ENCODE measurements around the gene GNG14.

DNA sequence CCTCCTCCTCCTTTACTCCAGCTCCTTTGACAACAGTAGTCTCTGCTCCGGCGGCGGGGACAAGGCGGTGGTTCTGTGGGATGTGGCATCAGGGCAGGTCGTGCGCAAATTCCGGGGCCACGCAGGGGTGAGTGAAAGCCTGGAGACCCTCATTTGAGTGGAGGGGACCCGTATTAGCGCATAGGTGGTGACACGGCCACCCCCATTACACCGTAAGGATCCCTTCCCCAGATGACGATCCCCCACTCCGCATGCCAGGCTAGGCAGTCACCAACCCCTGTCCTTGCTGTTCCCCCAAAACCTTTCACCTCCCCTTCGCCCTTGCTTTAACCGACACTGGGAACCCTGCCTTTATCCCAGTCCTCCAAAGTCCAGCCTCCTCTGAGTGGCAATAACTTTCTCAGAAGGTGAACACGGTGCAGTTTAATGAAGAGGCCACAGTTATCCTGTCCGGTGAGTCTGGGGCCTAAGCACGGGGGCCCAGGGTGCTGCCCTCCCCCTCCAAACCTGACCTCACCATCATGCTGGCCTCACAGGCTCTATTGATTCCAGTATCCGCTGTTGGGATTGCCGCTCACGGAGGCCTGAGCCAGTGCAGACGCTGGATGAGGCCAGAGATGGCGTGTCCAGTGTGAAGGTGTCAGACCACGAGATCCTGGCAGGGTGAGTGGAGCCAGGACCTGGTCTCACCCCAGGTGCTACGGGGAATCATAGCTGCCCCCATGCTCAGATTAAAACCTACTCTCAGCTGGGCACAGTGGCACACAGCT is 17.5 kb upstream of the GNG14 start:
- TF ChIP-seq, protein P1, sequence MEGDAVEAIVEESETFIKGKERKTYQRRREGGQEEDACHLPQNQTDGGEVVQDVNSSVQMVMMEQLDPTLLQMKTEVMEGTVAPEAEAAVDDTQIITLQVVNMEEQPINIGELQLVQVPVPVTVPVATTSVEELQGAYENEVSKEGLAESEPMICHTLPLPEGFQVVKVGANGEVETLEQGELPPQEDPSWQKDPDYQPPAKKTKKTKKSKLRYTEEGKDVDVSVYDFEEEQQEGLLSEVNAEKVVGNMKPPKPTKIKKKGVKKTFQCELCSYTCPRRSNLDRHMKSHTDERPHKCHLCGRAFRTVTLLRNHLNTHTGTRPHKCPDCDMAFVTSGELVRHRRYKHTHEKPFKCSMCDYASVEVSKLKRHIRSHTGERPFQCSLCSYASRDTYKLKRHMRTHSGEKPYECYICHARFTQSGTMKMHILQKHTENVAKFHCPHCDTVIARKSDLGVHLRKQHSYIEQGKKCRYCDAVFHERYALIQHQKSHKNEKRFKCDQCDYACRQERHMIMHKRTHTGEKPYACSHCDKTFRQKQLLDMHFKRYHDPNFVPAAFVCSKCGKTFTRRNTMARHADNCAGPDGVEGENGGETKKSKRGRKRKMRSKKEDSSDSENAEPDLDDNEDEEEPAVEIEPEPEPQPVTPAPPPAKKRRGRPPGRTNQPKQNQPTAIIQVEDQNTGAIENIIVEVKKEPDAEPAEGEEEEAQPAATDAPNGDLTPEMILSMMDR (conservative IDR thresholded peaks at IDR 0.05; ENCODE audit: low read depth in 2 of 2), result no peak
- no peak for TF ChIP-seq CREB1 (CRISPR knock-in tag; IDR thresholded peaks at IDR 0.05; ENCODE audit: low read depth)
- TF ChIP-seq, protein P2, sequence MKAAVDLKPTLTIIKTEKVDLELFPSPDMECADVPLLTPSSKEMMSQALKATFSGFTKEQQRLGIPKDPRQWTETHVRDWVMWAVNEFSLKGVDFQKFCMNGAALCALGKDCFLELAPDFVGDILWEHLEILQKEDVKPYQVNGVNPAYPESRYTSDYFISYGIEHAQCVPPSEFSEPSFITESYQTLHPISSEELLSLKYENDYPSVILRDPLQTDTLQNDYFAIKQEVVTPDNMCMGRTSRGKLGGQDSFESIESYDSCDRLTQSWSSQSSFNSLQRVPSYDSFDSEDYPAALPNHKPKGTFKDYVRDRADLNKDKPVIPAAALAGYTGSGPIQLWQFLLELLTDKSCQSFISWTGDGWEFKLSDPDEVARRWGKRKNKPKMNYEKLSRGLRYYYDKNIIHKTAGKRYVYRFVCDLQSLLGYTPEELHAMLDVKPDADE (IDR thresholded peaks at IDR 0.05), result no peak
- TF ChIP-seq EZH2phosphoT487 (IDR thresholded peaks at IDR 0.05; ENCODE audit: unreplicated experiment), result no peak
- TF ChIP-seq EZH2 (IDR thresholded peaks at IDR 0.05; ENCODE audit: low read depth, unreplicated experiment), result no peak
- no peak for TF ChIP-seq POLR2AphosphoS5 (IDR thresholded peaks at IDR 0.05; ENCODE audit: low read depth)
- TF ChIP-seq, protein P3, sequence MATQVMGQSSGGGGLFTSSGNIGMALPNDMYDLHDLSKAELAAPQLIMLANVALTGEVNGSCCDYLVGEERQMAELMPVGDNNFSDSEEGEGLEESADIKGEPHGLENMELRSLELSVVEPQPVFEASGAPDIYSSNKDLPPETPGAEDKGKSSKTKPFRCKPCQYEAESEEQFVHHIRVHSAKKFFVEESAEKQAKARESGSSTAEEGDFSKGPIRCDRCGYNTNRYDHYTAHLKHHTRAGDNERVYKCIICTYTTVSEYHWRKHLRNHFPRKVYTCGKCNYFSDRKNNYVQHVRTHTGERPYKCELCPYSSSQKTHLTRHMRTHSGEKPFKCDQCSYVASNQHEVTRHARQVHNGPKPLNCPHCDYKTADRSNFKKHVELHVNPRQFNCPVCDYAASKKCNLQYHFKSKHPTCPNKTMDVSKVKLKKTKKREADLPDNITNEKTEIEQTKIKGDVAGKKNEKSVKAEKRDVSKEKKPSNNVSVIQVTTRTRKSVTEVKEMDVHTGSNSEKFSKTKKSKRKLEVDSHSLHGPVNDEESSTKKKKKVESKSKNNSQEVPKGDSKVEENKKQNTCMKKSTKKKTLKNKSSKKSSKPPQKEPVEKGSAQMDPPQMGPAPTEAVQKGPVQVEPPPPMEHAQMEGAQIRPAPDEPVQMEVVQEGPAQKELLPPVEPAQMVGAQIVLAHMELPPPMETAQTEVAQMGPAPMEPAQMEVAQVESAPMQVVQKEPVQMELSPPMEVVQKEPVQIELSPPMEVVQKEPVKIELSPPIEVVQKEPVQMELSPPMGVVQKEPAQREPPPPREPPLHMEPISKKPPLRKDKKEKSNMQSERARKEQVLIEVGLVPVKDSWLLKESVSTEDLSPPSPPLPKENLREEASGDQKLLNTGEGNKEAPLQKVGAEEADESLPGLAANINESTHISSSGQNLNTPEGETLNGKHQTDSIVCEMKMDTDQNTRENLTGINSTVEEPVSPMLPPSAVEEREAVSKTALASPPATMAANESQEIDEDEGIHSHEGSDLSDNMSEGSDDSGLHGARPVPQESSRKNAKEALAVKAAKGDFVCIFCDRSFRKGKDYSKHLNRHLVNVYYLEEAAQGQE (IDR thresholded peaks at IDR 0.05; ENCODE audit: unreplicated experiment), result no peak

Measured in GM23338 (cell line).